BE2C (cell line): ENCODE results near the gene TRPV3.

Source experiments
- DNase-seq: peaks from one replicate; pipeline ENCODE4 v3.0.0-alpha.2; 2020
- H3K27me3 ChIP-seq: fragments of 250-450 bp; sonication (Bioruptor Pico); 2 replicates; pipeline ENCODE4 v1.5.1; 2020; ENCODE audit warnings: mild to moderate bottlenecking
- H3K36me3 ChIP-seq: fragments of 250-450 bp; sonication (Bioruptor Pico); 2 replicates; pipeline ENCODE4 v1.5.1; 2020; ENCODE audit warnings: mild to moderate bottlenecking
- H3K4me1 ChIP-seq: fragments of 250-450 bp; sonication (Bioruptor Pico); 2 replicates; pipeline ENCODE4 v1.5.1; 2020
- H3K4me3 ChIP-seq: 2 replicates; pipeline ENCODE4 v1.5.1; 2011; ENCODE audit warnings: low read depth, low read length
- H3K9me3 ChIP-seq: fragments of 250-450 bp; sonication (Bioruptor Pico); 2 replicates; pipeline ENCODE4 v1.5.1; 2020
- CTCF ChIP-seq: IDR thresholded peaks from 2 replicates; pipeline ENCODE4 v1.5.1; 2012; ENCODE audit warnings: mild to moderate bottlenecking, low read depth, low read length

Gene TRPV3

GRCh38 chr17:3485481-3486068 lies 72.0 kb downstream of the TRPV3 start:
- Histone ChIP-seq H3K27me3 (peaks cover 7% of the 10 kb centered on the region; the same call in 1 of the 2 replicates), H3K9me3 (no peaks in the 10 kb centered on the region), H3K36me3 (no peaks in the 10 kb centered on the region), H3K4me3 (no peak overlapping the region), H3K4me1 (no peaks in the 10 kb centered on the region)
- no peak for TF ChIP-seq CTCF
- DNase-seq = no peak

- DNase-seq = no peak
- TF ChIP-seq CTCF = no peak
- H3K27me3 ChIP-seq = peaks cover 3% of the 10 kb centered on the region; the same call in 1 of the 2 replicates
Measured at GRCh38 chr17:3482852-3483251, 74.8 kb downstream of the TRPV3 start.

GRCh38 chr17:3479988-3480387 lies 77.6 kb downstream of the TRPV3 start:
- Histone ChIP-seq H3K4me3 (no peak overlapping the region), H3K36me3 (no peaks in the 10 kb centered on the region), H3K27me3 (peaks cover 3% of the 10 kb centered on the region; the same call in 1 of the 2 replicates), H3K9me3 (no peaks in the 10 kb centered on the region), H3K4me1 (no peaks in the 10 kb centered on the region)
- DNase-seq = no peak
- no peak for TF ChIP-seq CTCF

More at GRCh38 chr17:3482852-3483251, 74.8 kb downstream of the TRPV3 start:
- Histone ChIP-seq H3K9me3 (no peaks in the 10 kb centered on the region), H3K4me1 (no peaks in the 10 kb centered on the region), H3K36me3 (no peaks in the 10 kb centered on the region), H3K4me3 (no peak overlapping the region)

GRCh38 chr17:3475812-3476610 lies 81.6 kb downstream of the TRPV3 start, which contains the start of gene ASPA:
Gene ASPA, plus strand, starts transcription at chr17:3475997. Its CDS starts 163 bp downstream, at chr17:3476160.
- DNase-seq = no peak
- Histone ChIP-seq H3K36me3 (no peaks in the 10 kb centered on the region), H3K9me3 (no peaks in the 10 kb centered on the region), H3K4me1 (no peaks in the 10 kb centered on the region), H3K4me3 (no peak within 1 kb of the TSS), H3K27me3 (peaks cover 3% of the 10 kb centered on the region; the same call in 1 of the 2 replicates)
- no peak for TF ChIP-seq CTCF

GRCh38 chr17:3475251-3475685 lies 82.3 kb downstream of the TRPV3 start:
- TF ChIP-seq CTCF = no peak
- no peaks in the 10 kb centered on the region for H3K9me3 ChIP-seq
- H3K36me3 ChIP-seq = no peaks in the 10 kb centered on the region
- no peak for DNase-seq
- H3K4me1 ChIP-seq = no peaks in the 10 kb centered on the region
- H3K27me3 ChIP-seq = peaks cover 1% of the 10 kb centered on the region; the same call in 1 of the 2 replicates
- H3K4me3 ChIP-seq = no peak overlapping the region

- no peak for TF ChIP-seq CTCF
- Histone ChIP-seq H3K4me3 (no peak overlapping the region), H3K27me3 (no peaks in the 10 kb centered on the region), H3K36me3 (no peaks in the 10 kb centered on the region), H3K9me3 (no peaks in the 10 kb centered on the region), H3K4me1 (no peaks in the 10 kb centered on the region)
- no peak for DNase-seq
Measured at GRCh38 chr17:3474212-3474611, 83.4 kb downstream of the TRPV3 start.
